GOT3 (cell line): ENCODE results near the gene GCNT2.
"Not testable (repeated sequence)": the region's sequence is repeated elsewhere in the genome, so short reads cannot be mapped to it uniquely, and the experiment has no call there.

ENCODE experiments used
- DNase-seq: peaks from one replicate; lab custom pipeline; 2025; ENCODE audit warnings: mixed read lengths; lab: John Stamatoyannopoulos, UW

Gene GCNT2

DNA sequence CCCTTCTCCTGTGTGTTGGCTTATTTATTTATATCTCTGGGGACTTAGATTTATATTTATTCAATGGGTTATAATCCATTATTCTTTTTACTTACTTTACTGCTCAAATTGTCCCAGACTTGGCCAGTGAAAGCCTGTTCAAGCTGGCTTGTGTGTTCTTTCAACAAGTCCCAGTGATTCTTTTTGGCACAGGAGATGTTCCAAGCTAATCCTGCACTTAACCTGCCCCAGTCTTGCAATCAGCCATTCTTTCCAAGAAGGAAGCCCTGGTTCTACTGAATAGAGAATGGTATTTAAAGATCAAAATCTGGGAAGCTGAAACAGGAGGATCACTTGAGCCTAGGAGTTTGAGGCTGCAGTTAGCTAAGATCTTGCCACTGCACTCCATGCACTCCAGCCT, 26.7 kb downstream of the GCNT2 start:
- no peak for DNase-seq

- no peak for DNase-seq
Measured at GRCh38 chr6:10550764-10551163, 29.6 kb downstream of the GCNT2 start.

- no peak for DNase-seq
Measured at GRCh38 chr6:10552270-10552810, 31.2 kb downstream of the GCNT2 start.

- no peak for DNase-seq
Measured at GRCh38 chr6:10553871-10554270, 32.7 kb downstream of the GCNT2 start.

DNA sequence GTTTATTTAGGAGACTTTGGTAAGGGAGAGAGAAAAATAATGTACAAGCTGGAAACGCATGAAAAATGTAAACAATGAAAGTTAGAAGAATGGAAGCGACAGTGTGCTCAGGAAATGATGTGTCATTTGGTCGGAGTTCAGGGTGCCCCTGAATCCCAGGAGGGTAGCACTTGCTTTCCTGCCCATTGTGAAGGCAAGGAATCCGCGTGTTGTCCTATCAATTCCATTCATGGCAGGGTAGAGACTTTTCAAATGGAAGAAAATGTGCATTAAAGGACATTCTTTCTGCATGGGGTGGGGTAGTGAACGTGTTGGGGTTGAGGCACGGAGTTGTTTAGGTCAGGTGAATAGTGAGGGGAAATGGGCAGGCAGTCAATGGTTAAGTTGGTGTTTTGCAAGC, 33.7 kb downstream of the GCNT2 start:
- no peak for DNase-seq

DNA sequence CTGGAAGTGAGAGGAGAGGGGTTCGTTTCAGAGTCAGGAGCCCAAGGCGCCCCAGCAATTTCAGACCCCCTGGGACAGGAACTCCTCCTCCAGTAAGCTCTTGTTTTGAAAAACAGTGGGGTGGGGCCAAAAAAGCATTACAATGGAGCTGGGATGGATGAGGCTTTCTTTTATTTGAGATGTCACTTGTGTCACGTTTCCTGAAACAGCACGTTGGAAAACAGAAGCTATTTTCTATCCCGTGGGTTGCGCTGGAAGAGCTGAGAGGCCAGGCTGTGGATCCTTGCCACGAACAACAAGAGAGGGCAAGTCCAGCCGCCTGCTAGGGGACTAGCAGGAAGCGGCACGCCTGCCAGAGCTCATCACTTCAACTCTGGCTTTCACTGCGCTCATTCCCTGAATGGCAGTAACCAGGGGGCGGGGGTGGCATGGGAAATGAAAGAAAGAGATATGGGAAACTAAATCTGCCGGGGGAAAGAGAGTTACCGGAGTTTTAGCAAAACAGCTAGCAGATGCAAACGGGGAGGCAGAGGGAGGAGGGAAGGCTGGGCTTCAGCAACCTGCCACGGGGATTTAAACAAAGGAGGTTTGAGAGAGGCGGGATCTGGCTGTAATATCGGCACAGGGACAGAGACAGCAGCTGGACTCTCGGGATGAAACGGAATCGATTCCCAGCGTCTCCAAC, 34.6 kb downstream of the GCNT2 start:
- no peak for DNase-seq

- no peak for DNase-seq
Measured at GRCh38 chr6:10556589-10556988, 35.4 kb downstream of the GCNT2 start.

DNA sequence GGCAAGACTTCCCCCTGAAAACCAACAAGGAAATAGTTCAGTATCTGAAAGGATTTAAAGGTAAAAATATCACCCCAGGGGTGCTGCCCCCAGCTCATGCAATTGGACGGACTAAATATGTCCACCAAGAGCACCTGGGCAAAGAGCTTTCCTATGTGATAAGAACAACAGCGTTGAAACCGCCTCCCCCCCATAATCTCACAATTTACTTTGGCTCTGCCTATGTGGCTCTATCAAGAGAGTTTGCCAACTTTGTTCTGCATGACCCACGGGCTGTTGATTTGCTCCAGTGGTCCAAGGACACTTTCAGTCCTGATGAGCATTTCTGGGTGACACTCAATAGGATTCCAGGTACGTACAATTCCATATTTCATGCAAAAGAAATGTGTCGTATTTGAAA, 35.8 kb downstream of the GCNT2 start:
- no peak for DNase-seq

DNA sequence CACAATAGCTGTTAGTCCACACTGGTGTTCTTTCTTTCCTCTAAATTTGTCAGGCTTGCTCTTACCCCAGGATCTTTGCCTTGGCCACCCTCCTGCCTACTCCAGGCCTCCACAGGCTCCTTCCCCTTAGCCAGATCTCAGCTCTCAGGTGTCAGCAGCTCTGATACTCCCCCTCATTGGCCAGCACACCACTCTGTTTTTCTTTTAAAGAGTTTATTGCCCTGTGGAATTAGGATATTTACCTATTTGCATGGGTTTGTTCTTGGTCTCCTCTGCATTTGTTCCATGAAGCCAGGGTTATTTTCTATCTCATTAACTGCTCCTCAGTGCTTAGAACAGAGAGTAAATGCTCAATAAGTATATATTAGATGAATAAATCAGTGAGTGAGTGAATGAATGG, 36.8 kb downstream of the GCNT2 start:
- no peak for DNase-seq

- no peak for DNase-seq
Measured at GRCh38 chr6:10558565-10558964, 37.4 kb downstream of the GCNT2 start.

GRCh38 chr6:10559522-10560152, 38.5 kb downstream of the GCNT2 start:
- DNase-seq, result no peak

GRCh38 chr6:10561611-10562199, 40.6 kb downstream of the GCNT2 start:
- DNase-seq, result no peak

DNA sequence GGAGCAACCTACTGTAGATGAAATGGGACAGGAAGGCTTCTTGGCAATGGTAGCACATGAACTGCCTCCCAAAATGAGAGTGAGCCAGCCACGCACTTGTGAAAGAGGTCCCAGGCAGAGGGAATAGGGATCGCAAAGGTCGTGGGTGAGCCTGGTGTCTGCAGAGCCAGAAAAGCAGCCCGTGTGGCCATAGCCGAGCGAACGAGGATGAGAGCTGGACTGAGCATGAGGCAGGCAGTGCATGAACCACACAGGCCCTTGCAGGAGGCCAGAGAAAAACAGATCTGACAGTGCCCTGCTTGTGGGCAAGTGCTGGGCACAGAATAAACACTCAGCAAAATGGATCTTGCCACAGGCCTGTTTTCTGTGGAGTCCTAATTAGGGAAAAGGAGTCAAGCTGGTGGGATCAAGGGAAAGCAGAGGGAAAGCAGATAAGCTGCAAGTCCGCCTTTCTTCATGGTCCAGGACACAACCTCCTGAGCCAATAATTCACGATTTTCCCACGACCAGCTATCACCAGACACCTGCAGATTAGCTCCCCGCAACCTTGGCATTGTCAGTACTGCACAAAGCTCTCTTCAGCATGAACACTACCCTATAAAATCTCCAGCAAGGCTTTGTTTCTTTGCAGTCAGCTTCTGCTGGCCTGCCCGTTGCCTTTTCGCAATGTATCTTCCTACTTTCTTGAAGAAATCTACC, 44.0 kb downstream of the GCNT2 start:
- no peak for DNase-seq

DNA sequence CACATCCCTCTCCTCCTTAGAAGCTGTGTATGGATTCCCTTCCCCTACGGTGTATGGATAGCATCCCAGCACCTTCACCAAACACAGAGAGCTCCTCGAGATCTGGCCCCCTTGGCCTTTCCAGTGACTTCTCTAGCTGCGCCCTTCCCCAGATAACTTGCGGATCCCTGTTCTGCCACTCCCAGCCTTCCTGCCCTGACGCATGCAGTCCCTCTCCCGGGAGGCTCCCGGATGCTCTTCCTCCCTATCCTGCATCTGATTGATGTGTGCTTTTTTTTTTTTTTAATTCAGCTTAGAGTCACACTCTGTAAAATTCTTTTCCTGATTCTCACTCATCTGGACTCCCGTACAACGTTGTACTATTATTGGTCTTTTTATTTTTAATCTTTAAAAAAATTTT, 44.8 kb downstream of the GCNT2 start:
- no peak for DNase-seq

GRCh38 chr6:10567256-10568026, 46.3 kb downstream of the GCNT2 start:
- no peak for DNase-seq

DNA sequence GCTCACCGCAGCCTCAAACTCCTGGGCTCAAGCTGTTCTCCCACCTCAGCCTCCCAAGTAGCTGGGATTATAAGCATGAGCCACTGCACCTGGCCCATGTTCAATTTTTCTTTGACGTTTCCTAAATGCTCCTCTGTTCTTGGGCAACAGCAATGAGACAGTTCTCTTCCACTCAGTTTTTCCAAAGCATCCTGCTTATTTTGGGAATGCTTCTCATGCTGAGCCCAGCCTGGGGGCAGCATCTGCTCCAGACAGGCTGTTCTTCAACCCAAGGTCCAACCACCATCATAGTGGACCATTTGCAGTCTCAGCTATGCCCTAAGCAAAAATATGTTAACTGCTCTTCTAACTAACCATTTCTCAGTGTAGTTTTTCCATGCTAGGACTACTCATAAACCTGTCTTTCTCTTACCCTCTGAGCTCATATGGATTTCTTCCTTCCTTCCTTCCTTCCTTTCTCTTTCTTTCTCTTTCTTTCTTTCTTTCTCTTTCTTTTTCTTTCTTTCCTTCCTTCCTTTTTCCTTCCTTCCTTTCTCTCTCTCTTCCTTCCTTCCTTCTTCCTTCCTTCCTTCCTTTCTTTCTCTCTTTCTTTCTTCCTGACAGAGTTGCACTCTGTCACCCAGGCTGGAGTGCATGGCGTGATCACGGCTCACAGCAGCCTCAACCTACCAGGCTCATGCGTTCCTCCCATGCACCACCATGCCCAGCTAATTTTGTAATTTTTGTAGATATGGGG, 48.4 kb downstream of the GCNT2 start:
- no peak for DNase-seq

- not testable (repeated sequence) for DNase-seq
Measured at GRCh38 chr6:10575519-10575918, 54.4 kb downstream of the GCNT2 start.

- DNase-seq, result no peak
Measured at GRCh38 chr6:10576226-10576625, 55.1 kb downstream of the GCNT2 start.

DNA sequence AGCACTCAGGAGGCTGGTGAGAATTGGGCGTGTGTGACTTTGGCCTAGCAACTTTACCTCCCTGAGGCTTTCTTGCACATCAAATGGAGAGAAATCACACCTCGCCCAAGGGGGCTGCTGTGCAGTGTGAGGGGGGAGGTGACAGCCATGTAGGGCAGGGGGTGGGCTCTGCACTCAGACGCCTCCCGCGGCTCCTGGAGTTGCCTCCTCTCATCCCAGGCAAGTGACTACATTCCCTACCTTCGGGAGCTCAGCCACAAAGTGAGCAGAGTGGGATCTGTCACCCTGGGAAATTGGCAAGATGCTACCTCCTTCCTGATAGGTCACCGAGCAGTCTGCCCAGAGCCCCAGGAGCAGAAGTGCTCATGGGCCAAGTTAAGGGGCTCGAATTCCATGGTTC, 56.0 kb downstream of the GCNT2 start:
- no peak for DNase-seq

DNA sequence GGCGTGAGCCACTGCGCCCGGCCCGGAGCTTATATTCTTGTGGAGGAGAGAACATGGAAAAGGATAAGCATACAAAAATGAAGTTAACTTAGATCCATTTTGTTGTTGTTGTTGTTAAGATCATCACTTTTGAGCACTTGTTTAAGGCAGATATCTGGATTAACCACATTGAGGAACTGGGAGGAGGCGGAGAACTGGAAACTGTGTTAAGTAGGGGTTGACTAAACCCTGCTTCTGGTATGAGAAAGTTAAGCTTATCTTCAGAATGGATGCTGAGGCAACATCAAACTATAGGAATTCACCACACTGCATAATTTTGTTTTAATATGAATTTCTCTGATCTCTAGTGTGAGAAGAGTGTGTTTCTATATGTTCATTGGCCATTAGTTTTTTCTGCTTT, 57.6 kb downstream of the GCNT2 start:
- no peak for DNase-seq

- DNase-seq, result no peak
Measured at GRCh38 chr6:10579803-10580202, 58.7 kb downstream of the GCNT2 start.
